Gastrocnemius medialis (tissue), 4 donors: ENCODE results near the gene PLXNA2. TPM values are rescaled to one million over a fixed set of nuclear protein-coding genes. Genes with fewer than 3 reads are reported as not detected.

Experiments
- ATAC-seq, 2 donors: fragments of 150-250 bp; one replicate each; pipeline ENCODE4 v1.9.1; 2016
- DNase-seq, 2 donors: peaks; one replicate each; pipeline ENCODE4 v3.0.0-alpha.2; 2019
- H3K27ac ChIP-seq, 4 donors: fragments of 200-600 bp; sonication (generic); 1 replicate in 1 of 4; 2 replicates in 3 of 4; pipeline ENCODE4 v1.5.1; 2016 to 2018; ENCODE audit warnings: mild to moderate bottlenecking in 2 of 4, moderate library complexity in 1 of 4
- H3K27me3 ChIP-seq, 3 donors: fragments of 200-600 bp; sonication (generic) in 2 of 3; 1 replicate in 1 of 3; 2 replicates in 2 of 3; pipeline versions ENCODE4 v1.5.1 to v1.6.0; 2016 to 2019; ENCODE audit warnings: mild to moderate bottlenecking in 1 of 3, moderate library complexity in 1 of 3
- H3K36me3 ChIP-seq, 2 donors: fragments of 200-600 bp; sonication (generic) in 1 of 2; one replicate each; pipeline ENCODE4 v1.5.1; 2017 to 2018
- H3K4me1 ChIP-seq, 2 donors: fragments of 200-600 bp; sonication (generic) in 1 of 2; one replicate each; pipeline ENCODE4 v1.5.1; 2016 to 2017; ENCODE audit warnings: mild to moderate bottlenecking in 2 of 2
- H3K4me3 ChIP-seq, 4 donors: fragments of 200-600 bp; sonication (generic) in 3 of 4; 1 replicate in 1 of 4; 2 replicates in 3 of 4; pipeline ENCODE4 v1.5.1; 2016 to 2019; ENCODE audit warnings: mild to moderate bottlenecking in 2 of 4
- H3K9me3 ChIP-seq, 3 donors: fragments of 200-600 bp; sonication (generic) in 2 of 3; 1 replicate in 1 of 3; 2 replicates in 2 of 3; pipeline ENCODE4 v1.5.1; 2016 to 2019
- CTCF ChIP-seq, 5 experiments: fragments of 450-650 bp in 3 of 5; fragments of 200-600 bp in 2 of 5; sonication (generic) in 2 of 5; IDR thresholded peaks in 4 of 5; conservative IDR thresholded peaks in 1 of 5; 1 replicate in 4 of 5; 2 replicates in 1 of 5; pipeline ENCODE4 v1.5.1; 2016 to 2019; ENCODE audit warnings: antibody characterized with exemption in 5 of 5, mild to moderate bottlenecking in 3 of 5, moderate library complexity in 3 of 5
- POLR2A ChIP-seq, 2 donors: fragments of 450-650 bp; IDR thresholded peaks; one replicate each; pipeline ENCODE4 v1.6.1; 2017; ENCODE audit warnings: antibody characterized with exemption in 2 of 2, mild to moderate bottlenecking in 2 of 2, moderate library complexity in 2 of 2
- in situ Hi-C, 4 donors: fragments of 200-750 bp; cut with MboI; loops; one replicate each; pipeline versions ENCODE4 v1.15.0 to v1.8.0; 2017; ENCODE audit warnings: low sequenced_read_pairs in 4 of 4
- intact Hi-C: fragments of 100-400 bp; cut with DNase I; formaldehyde crosslinking; loops from one replicate; pipeline ENCODE4 v1.15.1; 2023; ENCODE audit warnings: low total_unique reads
- total RNA-seq, 4 donors: library from RNA; depleted of rRNA; stranded (reverse); fragments of >200 nt; gene quantifications; one replicate each; pipeline versions ENCODE4 v1.1.0 to v1.2.3, GENCODE V29; 2016

The PLXNA2 gene
- total RNA-seq, 4 donors from 2014 or later, result 12.4 to 20.0 (median 16.2) TPM

DNA sequence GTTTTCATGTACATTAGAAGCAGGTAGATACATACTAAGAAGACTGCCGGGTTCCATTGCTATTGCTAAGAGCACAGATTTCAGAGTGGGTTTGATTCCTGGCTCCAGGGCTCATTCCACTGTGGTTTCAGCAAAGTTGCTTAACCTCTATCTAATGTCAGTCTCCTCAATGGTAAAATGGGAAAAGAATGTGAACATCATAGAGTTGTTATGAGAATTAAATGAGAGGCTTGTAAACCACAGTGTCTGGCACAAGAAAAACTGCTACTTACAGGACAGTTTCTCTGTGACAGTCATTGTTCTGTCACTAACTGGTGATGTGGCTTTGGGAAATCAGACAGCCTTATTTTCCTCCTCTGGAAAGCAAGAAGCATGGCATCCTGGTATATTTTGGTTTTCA lies 10.7 kb upstream of the PLXNA2 start:
- intact Hi-C loops (no loop called here), in situ Hi-C loops (loop anchor here in 1 of 4 donors (10.0 kb wide), 1 partner anchor 240 kb away; no protein-coding TSS in a partner anchor)
- no peaks in the 10 kb centered on the region for H3K36me3 ChIP-seq
- no peaks in the 10 kb centered on the region for H3K4me1 ChIP-seq
- no peaks in the 10 kb centered on the region for H3K27me3 ChIP-seq
- no peak overlapping the region for H3K27ac ChIP-seq
- TF ChIP-seq POLR2A (IDR thresholded peaks at IDR 0.05) (no peak), CTCF (IDR thresholded peaks at IDR 0.05 in 4 of 5, conservative IDR thresholded peaks at IDR 0.05 in 1 of 5) (no peak)
- H3K9me3 ChIP-seq, result no peaks in the 10 kb centered on the region
- ATAC-seq (no peak), DNase-seq (no peak)
- H3K4me3 ChIP-seq, result no peak overlapping the region

DNA sequence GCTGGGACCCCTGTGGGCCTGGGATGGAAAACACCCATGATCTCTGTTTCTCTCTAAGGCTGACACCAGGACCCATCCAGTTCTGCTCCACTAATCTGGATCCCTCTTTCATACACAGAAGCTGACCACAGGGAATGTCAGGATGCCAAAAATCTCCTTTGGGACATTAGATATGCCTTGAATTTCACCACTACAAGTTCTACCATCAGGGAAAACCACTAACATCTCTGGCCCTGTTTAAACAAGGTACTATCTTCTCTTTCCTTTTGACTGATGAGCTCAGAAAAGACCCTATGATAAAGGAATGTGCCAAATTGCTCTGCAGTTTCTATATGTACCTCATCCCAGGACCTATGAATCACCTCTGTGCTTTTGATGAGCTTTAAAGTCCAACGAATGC lies 10.2 kb upstream of the PLXNA2 start:
- H3K36me3 ChIP-seq, result no peaks in the 10 kb centered on the region
- H3K4me3 ChIP-seq, result no peak overlapping the region
- H3K4me1 ChIP-seq, result no peaks in the 10 kb centered on the region
- in situ Hi-C loops (loop anchor here in 1 of 4 donors (10.0 kb wide), 1 partner anchor 240 kb away; no protein-coding TSS in a partner anchor), intact Hi-C loops (no loop called here)
- ATAC-seq (no peak), DNase-seq (no peak)
- no peak overlapping the region for H3K27ac ChIP-seq
- H3K9me3 ChIP-seq, result no peaks in the 10 kb centered on the region
- TF ChIP-seq POLR2A (IDR thresholded peaks at IDR 0.05) (no peak), CTCF (IDR thresholded peaks at IDR 0.05 in 4 of 5, conservative IDR thresholded peaks at IDR 0.05 in 1 of 5) (no peak)
- no peaks in the 10 kb centered on the region for H3K27me3 ChIP-seq

GRCh38 chr1:208252836-208253576 lies 8.8 kb upstream of the PLXNA2 start:
- no peaks in the 10 kb centered on the region for H3K4me1 ChIP-seq
- H3K27me3 ChIP-seq, result no peaks in the 10 kb centered on the region
- no peaks in the 10 kb centered on the region for H3K36me3 ChIP-seq
- intact Hi-C loops (no loop called here), in situ Hi-C loops (loop anchor here in 1 of 4 donors (10.0 kb wide), 1 partner anchor 238 kb away; no protein-coding TSS in a partner anchor)
- H3K27ac ChIP-seq, result no peak overlapping the region
- H3K4me3 ChIP-seq, result no peak overlapping the region
- DNase-seq, result no peak
- ATAC-seq, result no peak
- no peak for TF ChIP-seq CTCF (IDR thresholded peaks at IDR 0.05 in 4 of 5, conservative IDR thresholded peaks at IDR 0.05 in 1 of 5)
- no peak for TF ChIP-seq POLR2A (IDR thresholded peaks at IDR 0.05)
- no peaks in the 10 kb centered on the region for H3K9me3 ChIP-seq

DNA sequence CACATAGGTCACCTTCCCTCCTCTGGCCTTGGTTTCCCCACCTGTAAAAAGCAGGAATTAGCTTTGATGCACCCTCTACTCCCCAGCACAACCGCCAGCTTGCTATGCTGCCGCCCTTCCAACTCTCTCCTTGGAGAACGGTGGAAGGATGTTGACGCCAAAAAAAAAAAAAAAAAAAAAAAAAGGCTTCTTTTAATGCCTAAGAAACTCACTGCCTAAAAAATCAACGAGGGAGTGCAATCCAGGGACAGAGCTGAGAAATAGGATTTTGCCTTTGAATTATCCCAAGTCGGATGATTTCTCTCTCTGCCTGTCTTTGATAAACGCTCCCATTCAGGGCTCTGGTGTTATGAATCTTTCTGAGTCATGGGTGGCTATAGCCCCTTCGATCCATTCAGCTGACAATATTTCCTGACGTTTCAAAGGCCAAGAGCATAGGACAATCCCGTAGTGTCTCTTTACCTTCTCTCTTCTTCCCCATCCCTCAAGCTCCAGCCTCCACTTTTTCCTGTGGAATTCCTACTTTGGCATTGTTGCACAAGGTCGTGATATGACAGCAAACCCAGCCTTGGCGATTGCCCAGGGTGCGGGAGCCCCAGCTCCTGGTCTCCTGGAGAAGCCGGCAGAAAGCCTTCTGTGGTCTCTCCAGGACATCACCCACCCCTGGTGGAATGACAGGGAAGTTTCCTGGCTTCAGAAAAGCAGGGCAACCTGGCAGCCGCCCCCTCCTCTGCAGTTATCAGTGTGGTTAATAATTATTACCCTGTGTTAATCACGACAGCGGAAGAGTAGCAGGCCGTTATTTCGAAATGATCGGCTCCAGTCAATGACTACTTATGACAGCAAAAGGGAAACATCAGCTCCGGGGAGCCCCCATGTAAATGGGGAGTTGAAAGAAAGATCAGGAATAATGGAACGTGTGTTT lies 8.0 kb upstream of the PLXNA2 start:
- H3K27me3 ChIP-seq, result no peaks in the 10 kb centered on the region
- H3K4me1 ChIP-seq, result no peaks in the 10 kb centered on the region
- TF ChIP-seq POLR2A (IDR thresholded peaks at IDR 0.05), result no peak
- peak in 1 of 5 experiments; percentile 33 for TF ChIP-seq CTCF (IDR thresholded peaks at IDR 0.05 in 4 of 5, conservative IDR thresholded peaks at IDR 0.05 in 1 of 5)
- intact Hi-C loops, result no loop called here
- no peaks in the 10 kb centered on the region for H3K9me3 ChIP-seq
- no peak overlapping the region for H3K27ac ChIP-seq
- in situ Hi-C loops, result loop anchor here in 1 of 4 donors (10.0 kb wide), 1 partner anchor 237 kb away; no protein-coding TSS in a partner anchor
- no peak overlapping the region for H3K4me3 ChIP-seq
- no peak for DNase-seq
- no peak for ATAC-seq
- no peaks in the 10 kb centered on the region for H3K36me3 ChIP-seq
